Kasumi-1 (cell line): ENCODE measurements around the gene DNAJC11.
"Not testable (repeated sequence)": the region's sequence is repeated elsewhere in the genome, so short reads cannot be mapped to it uniquely, and the experiment has no call there.

ENCODE experiments used
- DNase-seq, 2 experiments: peaks; one replicate each; lab custom pipeline; 2025; lab: John Stamatoyannopoulos, UW

DNAJC11 gene

GRCh38 chr1:6651909-6652308, 49.7 kb downstream of the DNAJC11 start:
- DNase-seq: no peak

GRCh38 chr1:6648556-6648955, 53.1 kb downstream of the DNAJC11 start:
- no peak for DNase-seq

DNA sequence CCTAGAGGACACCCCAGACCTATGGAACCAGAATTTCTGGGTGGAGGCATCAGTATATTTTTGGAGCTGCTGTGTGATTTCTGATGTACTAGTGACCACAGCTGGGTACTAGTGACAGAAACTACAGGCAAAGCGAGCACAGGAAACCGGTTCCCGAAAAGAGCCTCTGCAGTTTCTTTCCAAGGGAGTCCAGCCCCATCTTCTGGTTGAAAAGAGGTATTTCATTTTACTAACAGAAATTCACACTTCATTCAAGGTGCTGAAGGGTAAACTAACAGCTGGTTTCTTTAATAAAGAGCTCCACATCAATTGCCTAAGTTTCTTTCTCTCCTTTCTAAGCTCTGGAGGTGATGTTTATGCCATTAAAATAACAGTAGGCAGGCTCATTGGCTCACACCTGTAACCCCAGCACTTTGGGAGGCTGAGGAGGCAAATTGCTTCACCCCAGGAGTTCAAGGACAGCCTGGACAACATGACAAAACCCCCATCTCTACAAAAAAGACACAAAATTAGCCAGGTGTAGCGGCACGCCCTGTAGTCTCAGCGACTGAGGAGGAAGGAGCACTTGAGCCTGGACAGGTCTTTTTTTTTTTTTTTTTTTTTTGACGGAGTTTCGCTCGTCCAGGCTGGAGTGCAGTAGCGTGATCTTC, 55.0 kb downstream of the DNAJC11 start:
- peak; percentile 56 to 72 for DNase-seq

GRCh38 chr1:6645018-6645417, 56.6 kb downstream of the DNAJC11 start:
- no peak for DNase-seq

DNA sequence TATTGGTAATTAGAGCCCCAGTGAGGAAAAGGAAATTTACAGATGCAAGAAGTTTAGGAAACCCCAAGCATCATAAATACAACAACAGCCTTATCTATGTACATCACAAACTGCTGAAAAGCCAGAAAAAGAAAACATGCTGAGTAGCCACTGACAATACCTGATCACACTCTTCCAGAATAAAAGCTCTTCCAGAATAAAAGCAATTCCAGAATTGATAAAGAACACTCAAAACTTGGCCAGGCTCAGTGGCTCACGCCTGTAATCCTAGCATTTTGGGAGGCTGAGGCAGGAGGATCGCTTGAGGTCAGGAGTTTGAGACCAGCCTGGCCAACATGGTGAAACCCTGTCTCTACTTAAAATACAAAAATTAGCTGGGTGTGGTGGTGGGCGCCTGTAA, 60.7 kb downstream of the DNAJC11 start:
- not testable (repeated sequence) for DNase-seq

DNA sequence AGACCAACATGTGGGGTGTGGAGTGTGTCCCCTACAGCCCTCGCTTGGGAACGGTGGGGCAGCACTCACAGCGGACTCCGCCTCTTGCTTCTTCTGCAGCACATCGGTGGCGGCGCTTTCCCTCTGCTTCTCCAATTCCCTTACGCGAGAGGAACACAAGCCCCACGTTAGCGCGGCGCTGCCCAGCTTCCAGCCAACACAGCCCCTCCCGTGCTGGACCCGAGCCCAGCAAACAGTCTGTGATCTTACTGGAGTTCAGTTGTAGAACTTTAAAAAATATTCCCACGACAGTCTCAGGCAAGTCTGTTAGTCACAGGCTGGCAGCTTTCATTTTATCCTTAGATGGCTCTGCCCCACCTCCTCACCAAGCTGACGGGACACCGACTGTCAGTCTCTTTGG, 63.4 kb downstream of the DNAJC11 start:
- DNase-seq: no peak

GRCh38 chr1:6637770-6638169, 63.8 kb downstream of the DNAJC11 start:
- DNase-seq: no peak

DNA sequence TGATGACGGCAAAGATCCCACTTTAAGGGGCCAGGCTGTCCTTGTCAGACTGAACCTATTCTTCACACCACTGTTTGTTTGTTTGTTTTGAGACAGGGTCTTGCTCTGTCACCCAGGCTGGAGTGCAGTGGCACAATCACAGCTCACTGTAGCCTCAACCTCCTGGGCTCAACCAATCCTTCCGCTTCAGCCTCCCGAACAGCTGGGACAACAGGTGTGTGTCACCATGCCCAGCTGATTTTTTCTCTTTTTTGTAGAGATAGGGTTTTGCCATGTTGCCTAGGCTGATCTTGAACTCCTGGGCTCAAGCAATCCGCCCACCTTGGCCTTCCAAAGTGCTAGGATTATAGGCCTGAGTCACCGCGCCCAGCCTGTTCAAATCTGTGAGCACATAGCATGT, 64.8 kb downstream of the DNAJC11 start:
- not testable (repeated sequence) for DNase-seq

DNA sequence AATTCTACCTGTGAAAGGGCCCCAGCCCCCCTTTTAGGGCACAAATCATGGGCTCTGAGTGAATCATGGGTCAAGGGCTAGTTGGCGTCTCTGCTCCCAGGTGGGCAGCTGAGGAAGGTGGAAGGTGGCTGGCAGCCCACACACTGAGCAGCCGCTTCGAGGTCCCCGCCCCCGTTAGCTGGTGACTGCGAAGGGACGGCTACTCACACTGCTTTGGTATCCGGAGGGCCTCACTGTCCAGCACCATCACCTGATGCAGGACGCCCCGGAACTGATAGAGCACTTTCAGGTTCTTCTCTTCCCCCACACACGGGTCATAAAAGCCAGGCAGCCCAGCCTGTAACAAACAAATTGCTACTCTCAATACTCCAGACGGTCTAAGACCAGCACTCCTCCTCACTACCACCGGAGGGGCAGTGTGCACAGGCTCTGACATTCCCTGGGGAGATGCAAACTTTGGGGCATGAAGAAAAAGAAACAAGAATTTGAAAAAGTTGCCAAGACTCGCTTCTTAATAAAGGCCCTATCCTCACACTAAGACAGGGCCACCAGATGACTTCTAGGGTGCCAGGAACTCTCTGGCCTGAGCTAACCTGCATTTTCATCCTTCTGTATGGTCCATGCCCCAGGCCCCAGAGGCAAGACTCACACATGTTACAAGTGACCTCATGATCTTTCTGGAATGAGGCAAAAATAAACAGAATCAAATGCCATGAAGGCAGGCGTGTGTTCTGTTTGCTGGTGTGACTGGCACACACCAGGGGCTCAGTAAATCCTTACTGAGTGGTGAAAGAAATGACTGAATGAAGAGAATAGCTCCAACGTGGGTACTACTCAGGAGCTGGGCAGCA, 65.5 kb downstream of the DNAJC11 start:
- no peak for DNase-seq

GRCh38 chr1:6635161-6635909, 66.3 kb downstream of the DNAJC11 start:
- DNase-seq: no peak

DNA sequence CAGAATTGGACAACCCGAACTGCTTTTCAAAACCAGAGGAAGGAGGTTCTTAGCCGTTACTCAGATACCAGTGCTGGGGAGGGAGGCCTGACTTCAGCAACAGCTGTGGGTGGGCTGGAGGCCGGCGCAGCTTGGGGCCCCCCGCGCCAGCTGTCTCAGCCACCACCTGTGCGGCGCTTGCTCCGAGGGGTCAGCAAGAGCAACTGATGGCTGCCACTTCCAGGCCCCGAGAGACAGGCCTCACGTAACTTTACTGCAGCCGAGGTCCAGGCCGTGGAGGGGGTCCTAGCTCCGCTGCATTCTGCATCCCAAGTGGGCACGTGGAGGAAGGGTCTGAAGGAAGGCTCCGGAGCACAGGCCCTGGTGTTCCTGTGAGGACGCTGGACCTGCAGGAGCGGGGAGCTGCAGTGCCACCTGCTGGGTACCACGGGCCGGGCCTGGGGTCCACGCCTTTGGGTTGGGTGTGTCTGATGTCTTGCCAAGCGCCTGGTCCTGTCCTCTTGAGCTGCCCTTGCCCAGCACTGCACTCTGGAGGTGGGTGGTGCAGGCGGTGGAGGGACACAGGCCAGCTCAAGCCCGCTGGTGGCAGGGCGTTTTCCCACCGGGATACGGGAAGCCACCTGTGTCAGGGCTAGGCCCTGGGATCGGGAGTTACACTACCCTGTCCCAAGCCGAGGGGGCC, 67.1 kb downstream of the DNAJC11 start:
- peak in 1 of 2 experiments; percentile 40 for DNase-seq

- no peak for DNase-seq
These were observed 68.8 kb downstream of the DNAJC11 start for GRCh38 chr1:6632588-6633514.

- DNase-seq: no peak
These were observed 70.6 kb downstream of the DNAJC11 start for GRCh38 chr1:6631058-6631457.

DNA sequence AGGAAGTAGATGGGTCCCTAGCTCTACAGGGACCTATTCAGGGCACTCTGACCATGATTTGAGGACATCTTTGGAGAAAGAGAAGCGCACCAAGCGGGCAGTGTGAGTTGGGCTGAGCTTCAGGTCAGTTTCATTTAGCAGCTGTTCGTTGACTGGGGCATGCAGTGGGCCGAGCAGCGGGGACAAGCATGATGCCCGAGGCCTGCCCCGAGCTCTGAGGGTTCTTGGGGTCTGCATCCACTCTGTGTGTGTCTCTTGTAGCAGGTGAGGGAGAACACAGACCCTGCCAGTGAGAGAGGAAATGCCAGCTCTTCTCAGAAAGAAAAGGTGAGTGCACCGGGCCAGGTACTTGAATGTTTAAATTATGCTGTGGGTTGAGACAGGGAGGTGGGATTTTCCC, 71.6 kb downstream of the DNAJC11 start:
- no peak for DNase-seq

DNA sequence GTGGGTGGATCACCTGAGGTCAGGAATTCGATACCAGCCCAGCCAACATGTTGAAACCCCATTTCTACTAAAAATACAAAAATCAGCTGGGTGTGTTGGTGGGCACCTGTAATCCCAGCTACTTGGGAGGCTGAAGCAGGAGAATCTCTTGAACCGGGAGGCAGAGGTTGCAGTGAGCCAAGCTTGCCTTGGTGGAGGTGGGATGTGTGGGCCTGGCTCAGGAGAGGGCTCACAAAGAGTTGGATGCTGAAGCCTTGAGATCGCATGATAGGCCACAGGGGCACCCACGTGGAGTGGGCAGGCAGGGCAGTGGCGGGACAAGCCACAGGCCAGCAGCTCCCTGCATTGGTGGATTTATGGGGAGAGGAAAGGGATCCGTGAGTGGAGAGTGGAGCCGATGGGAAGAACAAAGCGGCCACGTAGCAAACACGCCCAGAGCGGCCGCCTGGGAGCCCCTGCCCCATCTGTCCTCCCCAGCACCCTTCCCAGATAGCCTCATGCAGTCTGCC, 72.6 kb downstream of the DNAJC11 start:
- no peak for DNase-seq

GRCh38 chr1:6627841-6628545, 73.6 kb downstream of the DNAJC11 start:
- no peak for DNase-seq

GRCh38 chr1:6627031-6627430, 74.6 kb downstream of the DNAJC11 start:
- DNase-seq: no peak

DNA sequence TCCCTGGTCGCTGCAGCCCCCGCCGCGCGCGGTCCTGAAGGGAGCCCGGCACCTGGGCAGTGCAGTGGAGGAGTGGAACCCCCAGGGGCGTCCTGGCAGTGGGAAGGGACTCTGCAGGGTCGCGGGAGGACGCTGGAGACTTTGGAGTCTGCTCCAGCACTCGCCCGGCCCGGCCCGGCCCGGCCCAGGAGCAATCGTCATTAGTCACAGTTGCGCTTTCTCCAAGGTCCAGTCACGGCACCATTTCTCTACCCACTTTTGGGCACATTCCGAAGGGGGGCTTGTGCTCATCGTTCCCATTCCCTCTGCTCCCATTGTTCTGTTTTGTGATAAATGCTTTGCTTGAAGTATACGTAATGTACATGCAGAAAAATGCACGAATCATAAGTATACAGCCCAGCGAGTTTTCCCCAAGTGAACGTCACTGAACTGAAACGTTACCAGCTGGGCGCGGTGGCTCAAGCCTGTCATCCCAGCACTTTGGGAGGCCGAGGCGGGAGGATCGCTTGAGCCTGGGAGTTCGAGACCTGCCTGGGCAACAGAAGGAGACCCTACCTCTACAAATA, 75.9 kb downstream of the DNAJC11 start:
- DNase-seq: no peak

DNA sequence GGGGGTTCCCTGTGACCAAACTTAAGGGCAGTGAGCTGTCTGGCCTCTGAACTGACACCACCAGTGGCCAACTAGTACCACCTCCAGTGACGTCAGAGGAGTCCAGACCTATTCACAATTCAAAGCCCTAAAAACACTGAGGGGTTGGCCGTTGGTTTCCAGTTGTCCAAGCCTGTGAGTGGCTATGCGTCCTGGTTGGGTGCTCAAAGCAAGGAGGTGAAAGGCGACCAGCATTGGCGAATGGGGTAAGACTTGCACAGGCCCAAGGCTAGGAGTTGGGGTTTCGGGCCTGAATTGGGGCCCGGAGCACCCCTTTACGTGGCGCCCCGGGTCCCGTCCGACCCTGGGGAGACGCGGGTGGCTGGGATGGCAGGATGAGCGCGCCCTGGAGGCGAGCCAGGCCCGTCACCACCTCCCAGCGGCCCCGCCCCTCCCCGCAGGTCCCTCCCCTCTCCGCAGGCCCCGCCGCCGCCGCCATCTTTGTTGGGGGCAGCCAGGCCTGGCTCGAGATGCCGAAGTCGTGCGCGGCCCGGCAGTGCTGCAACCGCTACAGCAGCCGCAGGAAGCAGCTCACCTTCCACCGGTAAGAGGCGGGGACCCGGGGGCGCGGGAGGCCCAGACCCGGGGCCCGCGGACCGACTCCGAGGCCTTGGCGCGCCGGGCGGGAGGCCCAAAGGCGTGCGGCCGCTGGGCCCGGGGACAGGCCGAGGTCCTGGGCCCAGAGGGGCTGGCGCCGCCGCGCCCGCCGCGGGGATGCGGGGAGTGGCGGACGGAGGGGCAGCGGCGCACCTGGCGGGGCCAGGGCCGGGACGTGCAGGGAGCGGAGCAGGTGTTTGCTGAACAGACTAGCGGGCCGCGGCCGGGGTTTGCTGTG, 76.7 kb downstream of the DNAJC11 start, which contains the start of gene THAP3:
Gene THAP3, plus strand, starts transcription at position 159 of the 874 bp plus-strand sequence. Its CDS starts 351 bp downstream, at position 510.
- peak; percentile 66 to 71 for DNase-seq
